DND-41 (cell line): ENCODE measurements around the gene MYLK4.
A peak's percentile ranks its signal among the peaks of the same experiment; 100 is the strongest.

Experiments
- ATAC-seq: fragments of 200-7000 bp; cut with Tn5 transposase; 3 replicates; pipeline ENCODE4 v1.9.1; 2021; ENCODE audit warnings: low read depth; ENCODE audit not compliant: insufficient read depth
- DNase-seq: peaks from one replicate; pipeline ENCODE4 v3.0.0-alpha.2; 2020
- H2AFZ ChIP-seq: 2 replicates; pipeline ENCODE4 v1.6.0; 2012; ENCODE audit warnings: low read depth, low read length
- H3K27ac ChIP-seq: 2 replicates; pipeline ENCODE4 v1.5.1; 2012; ENCODE audit warnings: low read length, inconsistent platforms
- H3K27me3 ChIP-seq: fragments of 200-600 bp; sonication (generic); 2 replicates; pipeline ENCODE4 v1.6.0; 2012; ENCODE audit warnings: low read length, mild to moderate bottlenecking, inconsistent platforms; ENCODE audit not compliant: insufficient read depth, poor library complexity
- H3K36me3 ChIP-seq: 2 replicates; pipeline ENCODE4 v1.5.1; 2012; ENCODE audit warnings: low read length, inconsistent platforms; ENCODE audit not compliant: insufficient read depth
- H3K4me1 ChIP-seq: 2 replicates; pipeline ENCODE4 v1.5.1; 2012; ENCODE audit warnings: mild to moderate bottlenecking, low read length; ENCODE audit not compliant: insufficient read depth
- H3K4me2 ChIP-seq: 2 replicates; pipeline ENCODE4 v1.6.0; 2012; ENCODE audit warnings: mild to moderate bottlenecking, moderate library complexity, low read length, inconsistent platforms; ENCODE audit not compliant: insufficient read depth
- H3K4me3 ChIP-seq, 2 experiments: fragments of 200-600 bp in 1 of 2; shearing (Covaris generic) in 1 of 2; 2 replicates each; pipeline ENCODE4 v1.5.1; 2012 to 2016; ENCODE audit warnings: inconsistent platforms in 2 of 2, low read length in 2 of 2, mild to moderate bottlenecking in 2 of 2, low read depth in 1 of 2, moderate library complexity in 1 of 2
- H3K79me2 ChIP-seq: 2 replicates; pipeline ENCODE4 v1.6.0; 2012; ENCODE audit warnings: low read length, inconsistent platforms; ENCODE audit not compliant: insufficient read depth
- H3K9ac ChIP-seq: 2 replicates; pipeline ENCODE4 v1.6.0; 2012; ENCODE audit warnings: low read depth, mild to moderate bottlenecking, inconsistent platforms, low read length, moderate library complexity
- H3K9me3 ChIP-seq: 2 replicates; pipeline ENCODE4 v1.5.1; 2012; ENCODE audit warnings: low read length, moderate library complexity, mild to moderate bottlenecking, inconsistent platforms; ENCODE audit not compliant: insufficient read depth, severe bottlenecking
- H4K20me1 ChIP-seq: 2 replicates; pipeline ENCODE4 v1.6.0; 2012; ENCODE audit warnings: low read length; ENCODE audit not compliant: insufficient read depth
- EZH2 ChIP-seq: IDR thresholded peaks from 3 replicates; pipeline ENCODE4 v1.6.1; 2012; ENCODE audit warnings: borderline replicate concordance, low read depth, mild to moderate bottlenecking, moderate library complexity, low read length, inconsistent platforms; ENCODE audit not compliant: severe bottlenecking
- TF ChIP-seq, protein P1 (sequence below): IDR thresholded peaks from 2 replicates; pipeline ENCODE4 v1.5.1; 2012; ENCODE audit warnings: borderline replicate concordance, low read length, moderate library complexity, mild to moderate bottlenecking; ENCODE audit not compliant: poor library complexity, severe bottlenecking; ENCODE audit errors: extremely low read depth

Gene MYLK4

GRCh38 chr6:2697291-2697690 lies 53.4 kb downstream of the MYLK4 start:
- Histone ChIP-seq H3K27ac (no peak overlapping the region), H4K20me1 (no peaks in the 10 kb centered on the region), H3K79me2 (no peaks in the 10 kb centered on the region), H3K4me2 (no peak overlapping the region), H3K9ac (no peak overlapping the region), H3K4me1 (no peaks in the 10 kb centered on the region), H3K27me3 (no peaks in the 10 kb centered on the region), H3K36me3 (no peaks in the 10 kb centered on the region), H3K4me3 (no peak overlapping the region), H2AFZ (no peak overlapping the region), H3K9me3 (no peaks in the 10 kb centered on the region)
- TF ChIP-seq, protein P1, sequence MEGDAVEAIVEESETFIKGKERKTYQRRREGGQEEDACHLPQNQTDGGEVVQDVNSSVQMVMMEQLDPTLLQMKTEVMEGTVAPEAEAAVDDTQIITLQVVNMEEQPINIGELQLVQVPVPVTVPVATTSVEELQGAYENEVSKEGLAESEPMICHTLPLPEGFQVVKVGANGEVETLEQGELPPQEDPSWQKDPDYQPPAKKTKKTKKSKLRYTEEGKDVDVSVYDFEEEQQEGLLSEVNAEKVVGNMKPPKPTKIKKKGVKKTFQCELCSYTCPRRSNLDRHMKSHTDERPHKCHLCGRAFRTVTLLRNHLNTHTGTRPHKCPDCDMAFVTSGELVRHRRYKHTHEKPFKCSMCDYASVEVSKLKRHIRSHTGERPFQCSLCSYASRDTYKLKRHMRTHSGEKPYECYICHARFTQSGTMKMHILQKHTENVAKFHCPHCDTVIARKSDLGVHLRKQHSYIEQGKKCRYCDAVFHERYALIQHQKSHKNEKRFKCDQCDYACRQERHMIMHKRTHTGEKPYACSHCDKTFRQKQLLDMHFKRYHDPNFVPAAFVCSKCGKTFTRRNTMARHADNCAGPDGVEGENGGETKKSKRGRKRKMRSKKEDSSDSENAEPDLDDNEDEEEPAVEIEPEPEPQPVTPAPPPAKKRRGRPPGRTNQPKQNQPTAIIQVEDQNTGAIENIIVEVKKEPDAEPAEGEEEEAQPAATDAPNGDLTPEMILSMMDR = peak; percentile 8
- no peak for TF ChIP-seq EZH2
- DNase-seq = no peak
- ATAC-seq = no peak

- no peak for ATAC-seq
- H3K36me3 ChIP-seq = no peaks in the 10 kb centered on the region
- no peaks in the 10 kb centered on the region for H3K79me2 ChIP-seq
- no peak overlapping the region for H2AFZ ChIP-seq
- H3K4me1 ChIP-seq = no peaks in the 10 kb centered on the region
- H3K27me3 ChIP-seq = no peaks in the 10 kb centered on the region
- H3K4me2 ChIP-seq = no peak overlapping the region
- H3K4me3 ChIP-seq = no peak overlapping the region
- TF ChIP-seq EZH2 = no peak
- TF ChIP-seq, protein P1 = peak; percentile 53
- H3K9me3 ChIP-seq = no peaks in the 10 kb centered on the region
- H3K9ac ChIP-seq = no peak overlapping the region
- H3K27ac ChIP-seq = no peak overlapping the region
- no peaks in the 10 kb centered on the region for H4K20me1 ChIP-seq
- no peak for DNase-seq
These were observed 55.1 kb downstream of the MYLK4 start for GRCh38 chr6:2695454-2696095.

GRCh38 chr6:2693231-2693630 lies 57.5 kb downstream of the MYLK4 start:
- Histone ChIP-seq H3K79me2 (no peaks in the 10 kb centered on the region), H3K4me2 (no peak overlapping the region), H3K4me3 (no peak overlapping the region), H3K4me1 (no peaks in the 10 kb centered on the region), H3K36me3 (no peaks in the 10 kb centered on the region), H3K27me3 (no peaks in the 10 kb centered on the region), H4K20me1 (no peaks in the 10 kb centered on the region), H2AFZ (no peak overlapping the region), H3K9me3 (no peaks in the 10 kb centered on the region), H3K27ac (no peak overlapping the region), H3K9ac (no peak overlapping the region)
- no peak for TF ChIP-seq EZH2
- TF ChIP-seq, protein P1 = no peak
- ATAC-seq (no peak), DNase-seq (no peak)
